ENCODE results near the gene KRTAP19-7.

KRTAP19-7 gene, protein sequence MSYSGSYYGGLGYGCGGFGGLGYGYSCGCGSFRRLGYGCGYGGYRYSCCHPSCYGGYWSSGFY

DNA sequence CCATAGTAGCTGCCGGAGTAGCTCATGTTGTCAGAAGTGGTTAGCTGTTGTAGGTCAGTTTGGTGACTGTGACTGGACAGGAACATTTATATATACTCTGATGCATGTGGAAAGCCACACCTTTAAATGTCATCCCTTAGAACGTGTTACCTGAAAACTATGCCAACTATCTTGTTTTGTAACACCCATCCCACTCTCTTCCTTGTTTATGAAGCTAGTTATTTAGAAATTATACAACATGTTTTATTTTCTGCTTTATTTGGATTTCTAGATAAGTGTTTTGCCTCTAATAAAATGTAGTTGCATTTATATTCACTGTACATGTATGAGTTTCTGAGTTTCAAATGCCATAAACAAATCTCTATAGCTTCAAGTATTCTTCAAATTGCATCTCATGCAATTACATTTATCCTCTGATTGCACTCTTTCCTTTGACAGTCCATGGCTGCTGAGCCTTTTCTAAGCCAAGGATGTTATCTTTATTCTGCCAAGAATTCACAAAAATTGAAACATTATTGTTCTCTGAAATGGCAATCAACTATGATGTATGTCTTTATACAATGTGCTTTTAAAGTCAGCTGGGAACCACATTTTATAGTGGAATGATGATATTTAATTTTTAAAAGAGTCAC, at the start of gene KRTAP19-7:
TSS of gene KRTAP19-7 (minus strand) at position 51 of the 632 bp plus-strand sequence. CDS start at position 26, 25 bp downstream.
- no peak for DNase-seq (ENCODE audit: low read depth, low spot score)

DNA sequence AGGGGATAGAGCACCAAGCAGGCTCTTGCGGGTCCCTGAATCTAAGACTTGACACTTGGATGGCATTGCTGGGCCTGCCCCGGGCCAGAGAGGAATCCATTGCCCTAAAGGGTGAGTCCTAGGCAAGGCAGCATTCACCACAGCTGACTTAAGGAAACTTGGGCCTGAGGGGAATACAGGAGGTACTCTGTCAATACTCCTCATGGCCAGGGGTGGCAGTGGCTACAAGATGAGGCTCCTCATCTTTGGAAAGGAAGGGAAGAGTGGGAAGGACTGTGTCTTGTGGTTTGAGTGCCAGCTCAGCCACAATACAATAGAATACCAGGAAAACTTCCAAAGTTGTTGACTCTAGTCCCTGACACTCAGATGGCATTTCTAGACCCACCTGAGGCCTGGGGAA, 44.9 kb upstream of the KRTAP19-7 start:
- DNase-seq (ENCODE audit: low read depth, low spot score) = no peak

DNA sequence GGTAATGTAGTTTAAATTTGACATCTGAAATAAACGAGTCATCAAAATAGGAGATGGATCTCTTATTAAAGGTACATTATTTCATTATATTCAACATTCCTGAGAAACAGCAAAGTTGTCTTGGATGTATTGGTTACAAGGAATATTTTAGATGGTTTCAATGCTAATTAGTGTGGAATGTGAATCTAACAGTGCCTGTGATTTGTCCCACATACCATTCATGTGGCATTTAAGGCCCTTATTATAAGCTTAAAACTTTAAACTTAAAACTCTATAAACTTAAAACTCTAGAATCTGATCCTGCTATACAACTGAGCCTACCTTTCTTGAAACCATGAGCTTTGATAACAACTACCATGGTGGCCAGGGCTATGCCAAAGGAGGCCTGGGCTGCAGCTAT, 39.7 kb upstream of the KRTAP19-7 start, which contains the start of gene KRTAP22-1:
TSS of gene KRTAP22-1 (plus strand) at position 301 of the 400 bp plus-strand sequence.
- DNase-seq (ENCODE audit: low read depth, low spot score) = no peak

DNA sequence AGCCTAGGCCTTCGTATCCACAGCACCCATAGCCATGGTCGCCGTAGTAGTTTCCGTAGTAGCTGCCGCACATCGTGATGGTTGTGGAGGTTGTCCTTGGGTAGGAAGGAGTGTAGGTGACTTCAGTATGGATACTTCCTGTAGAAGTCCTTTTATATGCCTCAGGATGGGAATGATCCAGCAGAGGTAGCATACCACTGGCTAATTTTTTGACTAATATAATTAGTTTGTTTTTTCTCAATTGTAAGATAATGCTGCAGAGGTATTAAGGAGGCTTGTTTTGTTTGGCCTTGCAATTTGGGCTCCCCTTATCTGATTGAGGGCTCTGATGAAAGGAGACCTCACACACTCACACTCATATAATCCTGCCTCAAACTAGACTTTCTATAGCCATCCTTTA, 37.7 kb upstream of the KRTAP19-7 start, which contains the start of gene KRTAP6-2:
TSS of gene KRTAP6-2 (minus strand) at position 101 of the 400 bp plus-strand sequence. CDS start at position 73, 28 bp downstream.
- DNase-seq (ENCODE audit: low read depth, low spot score) = no peak

DNA sequence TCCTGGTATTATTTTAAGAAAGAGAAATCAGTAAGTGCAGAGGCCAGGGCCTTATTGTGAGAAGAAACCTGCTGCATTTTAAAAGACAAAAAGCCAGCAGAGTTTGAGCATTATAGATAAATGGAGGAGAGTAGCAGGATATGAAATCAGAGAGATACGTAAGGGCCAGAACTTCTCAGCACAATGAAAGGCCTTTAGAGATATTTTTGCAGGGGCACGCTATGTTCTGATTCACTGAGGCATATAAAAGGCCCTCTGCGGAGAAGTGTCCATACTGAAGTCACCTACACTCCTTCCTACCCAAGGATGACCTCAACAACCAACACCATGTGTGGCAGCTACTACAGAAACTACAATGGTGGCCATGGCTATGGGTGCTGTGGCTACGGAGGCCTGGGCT, 31.0 kb upstream of the KRTAP19-7 start, which contains the start of gene KRTAP6-3:
TSS of gene KRTAP6-3 (plus strand) at position 301 of the 400 bp plus-strand sequence. CDS start at position 307, 6 bp downstream.
- no peak for DNase-seq (ENCODE audit: low read depth, low spot score)

DNA sequence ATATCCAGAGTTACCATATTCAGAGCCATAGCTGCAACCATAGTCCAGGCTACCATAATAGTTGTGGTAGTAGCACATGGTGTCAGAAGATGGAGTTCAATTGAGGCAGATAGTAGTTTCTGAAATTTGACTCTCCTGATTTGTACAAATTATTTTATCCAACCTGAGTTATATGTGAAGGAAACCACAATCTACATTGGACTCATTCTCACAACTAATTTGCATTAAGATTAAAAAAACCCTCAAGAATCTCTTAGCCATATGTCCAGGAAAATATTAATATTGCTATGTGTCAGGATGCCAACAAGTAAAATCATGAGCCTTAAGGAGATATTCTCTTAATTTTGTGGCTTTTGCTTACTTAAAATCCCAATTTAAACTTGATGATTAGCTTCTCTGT, 29.2 kb upstream of the KRTAP19-7 start, which contains the start of gene KRTAP22-2:
TSS of gene KRTAP22-2 (minus strand) at position 101 of the 400 bp plus-strand sequence.
- DNase-seq (ENCODE audit: low read depth, low spot score) = no peak

DNA sequence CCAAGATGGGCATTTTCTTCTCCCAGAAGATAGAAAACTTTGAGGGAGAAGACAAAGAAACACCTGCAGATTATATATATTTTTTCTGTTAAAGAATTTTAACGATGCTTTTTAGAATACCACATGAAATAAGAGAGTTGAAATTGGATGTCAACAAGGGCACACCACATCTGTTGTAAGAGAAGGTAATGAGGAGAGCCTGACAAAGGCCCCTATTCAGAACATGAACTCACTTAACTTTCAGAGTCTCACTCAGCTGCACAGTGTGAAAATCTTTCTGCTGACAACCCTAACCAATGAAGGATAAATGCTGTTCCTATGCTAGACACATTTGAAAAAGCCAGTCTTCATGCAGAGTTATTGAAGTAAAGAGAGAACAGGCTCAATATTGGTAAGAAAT, 21.8 kb upstream of the KRTAP19-7 start:
- no peak for DNase-seq (ENCODE audit: low read depth, low spot score)

DNA sequence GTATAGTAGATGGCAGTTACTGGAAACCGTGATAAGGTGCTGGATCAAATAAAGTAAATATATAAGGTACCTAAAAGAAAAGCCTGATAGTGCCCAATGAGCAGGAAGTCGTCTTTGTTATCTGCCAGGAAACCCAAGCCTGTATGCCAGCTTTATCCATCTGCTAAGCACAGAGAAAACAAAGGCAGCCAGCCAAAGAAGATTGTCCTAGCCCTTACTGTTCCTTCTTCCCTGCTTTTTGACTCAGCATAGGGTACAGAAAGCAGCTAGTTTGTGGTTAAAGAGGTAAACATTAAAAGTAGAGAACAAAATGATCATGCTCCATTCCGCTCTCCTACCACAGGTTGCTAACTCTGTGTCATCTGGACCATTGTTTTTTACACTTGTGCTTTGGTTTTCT, 19.0 kb upstream of the KRTAP19-7 start:
- DNase-seq (ENCODE audit: low read depth, low spot score) = no peak

DNA sequence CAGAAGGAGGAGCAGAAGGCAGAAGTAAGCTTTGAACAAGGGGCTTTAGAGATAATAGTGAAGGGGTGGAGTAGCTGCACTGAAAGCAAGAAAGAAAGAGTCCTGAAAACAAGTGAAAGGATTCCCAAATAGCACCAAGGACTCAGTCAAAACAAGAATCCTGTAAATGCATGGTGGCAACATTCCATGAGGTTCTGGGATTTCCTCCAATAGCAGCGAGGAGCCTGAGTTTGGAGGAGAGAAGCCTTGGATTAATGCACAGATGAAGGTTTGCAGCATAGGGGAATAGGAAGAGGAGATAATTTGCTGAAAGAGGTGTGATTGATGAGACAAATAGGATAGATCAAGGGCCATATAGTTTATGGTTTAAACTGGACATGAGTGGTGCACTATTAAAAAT, 18.2 kb upstream of the KRTAP19-7 start:
- DNase-seq (ENCODE audit: low read depth, low spot score) = no peak

DNA sequence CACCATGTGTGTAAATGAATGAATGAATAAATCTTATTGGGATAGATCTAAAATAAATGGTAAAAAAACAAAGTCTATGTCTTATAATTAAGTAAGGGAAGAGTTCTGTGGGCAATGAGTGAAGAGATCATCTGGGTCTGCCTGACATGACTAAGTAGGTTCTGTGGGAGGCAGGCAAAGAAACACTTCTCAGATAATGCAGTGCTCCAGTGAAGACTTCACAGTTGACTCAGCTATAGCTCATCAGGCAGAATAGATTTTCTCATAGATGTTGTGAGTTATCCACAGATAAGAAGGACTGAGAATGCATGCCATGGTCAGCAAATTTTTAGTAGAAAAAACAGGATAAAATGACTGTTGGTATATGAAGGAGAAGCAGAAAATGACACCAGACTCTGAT, 16.7 kb upstream of the KRTAP19-7 start:
- DNase-seq (ENCODE audit: low read depth, low spot score) = no peak

DNA sequence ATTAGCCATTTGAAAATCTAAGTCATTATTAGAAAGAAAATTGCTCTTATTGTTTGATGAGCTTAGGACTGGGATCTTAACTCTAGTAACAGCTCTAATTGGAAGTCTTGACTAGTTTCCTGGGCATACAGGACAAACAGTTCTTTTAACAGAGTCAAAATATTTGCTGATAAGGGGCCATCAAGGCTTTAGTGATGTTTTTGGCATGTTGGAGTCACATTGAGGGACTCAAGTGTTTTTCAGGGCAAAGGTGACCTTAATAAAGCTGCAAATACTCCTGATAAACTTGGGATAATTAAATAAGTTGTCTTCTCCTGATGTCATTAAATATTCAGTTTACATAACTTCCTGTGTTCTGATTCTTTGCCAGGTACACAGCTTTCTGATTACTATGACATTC, 6.5 kb upstream of the KRTAP19-7 start:
- DNase-seq (ENCODE audit: low read depth, low spot score) = no peak

DNA sequence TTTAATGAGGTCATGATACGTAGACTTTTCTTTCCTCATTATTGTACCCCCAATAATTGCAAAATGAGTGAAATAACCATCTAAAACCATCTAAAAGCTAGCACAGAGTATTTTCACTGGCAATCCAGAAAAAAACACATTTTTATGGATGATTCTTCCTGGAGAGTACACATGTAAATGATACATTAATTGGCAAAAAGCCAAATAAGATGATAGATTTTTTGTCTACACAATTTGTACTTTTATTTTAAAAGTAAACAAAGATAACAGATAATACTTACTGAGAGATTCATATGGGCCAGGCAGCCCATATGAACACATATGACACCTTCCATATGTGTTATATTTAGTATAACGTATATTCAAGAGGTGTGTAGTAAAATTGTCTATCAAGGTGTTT, 2.5 kb upstream of the KRTAP19-7 start:
- no peak for DNase-seq (ENCODE audit: low read depth, low spot score)

DNA sequence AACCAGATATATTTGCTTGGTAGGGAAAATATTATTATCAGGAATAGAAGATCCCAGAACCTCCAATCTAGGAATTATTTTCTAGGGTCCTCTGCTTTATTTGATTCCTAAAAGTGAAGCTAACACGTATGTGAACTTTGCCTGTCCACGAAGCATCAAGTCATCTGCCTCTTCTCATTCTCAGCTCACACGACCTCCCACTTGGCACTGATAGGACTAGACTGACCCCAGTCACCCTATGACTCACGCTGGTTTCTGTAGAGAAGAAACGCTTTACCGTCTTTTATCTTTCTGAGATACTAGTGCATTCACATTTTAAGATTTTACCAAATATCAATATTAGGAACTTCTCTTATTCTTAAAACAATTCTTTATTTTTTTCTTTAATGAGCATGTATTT, 2.0 kb upstream of the KRTAP19-7 start:
- DNase-seq (ENCODE audit: low read depth, low spot score) = no peak

DNA sequence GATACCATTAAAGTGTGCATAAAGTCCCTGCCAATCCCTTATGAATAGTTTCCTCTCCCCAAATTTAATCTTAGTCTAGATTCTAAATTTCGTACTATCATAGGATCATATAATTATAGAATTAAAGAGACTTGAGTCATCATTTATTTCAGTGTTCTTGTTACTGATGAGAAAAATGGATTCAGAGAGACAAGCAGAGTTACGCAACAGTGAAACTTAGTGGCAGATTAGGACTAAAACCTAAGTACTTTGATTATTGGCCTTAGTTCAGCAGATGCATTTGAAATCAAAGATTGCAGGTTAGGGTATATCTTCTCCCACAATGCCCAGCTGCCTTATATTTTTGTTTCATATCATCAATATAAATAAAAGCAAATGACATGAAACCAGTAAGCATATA, 843 bp upstream of the KRTAP19-7 start:
- no peak for DNase-seq (ENCODE audit: low read depth, low spot score)

DNA sequence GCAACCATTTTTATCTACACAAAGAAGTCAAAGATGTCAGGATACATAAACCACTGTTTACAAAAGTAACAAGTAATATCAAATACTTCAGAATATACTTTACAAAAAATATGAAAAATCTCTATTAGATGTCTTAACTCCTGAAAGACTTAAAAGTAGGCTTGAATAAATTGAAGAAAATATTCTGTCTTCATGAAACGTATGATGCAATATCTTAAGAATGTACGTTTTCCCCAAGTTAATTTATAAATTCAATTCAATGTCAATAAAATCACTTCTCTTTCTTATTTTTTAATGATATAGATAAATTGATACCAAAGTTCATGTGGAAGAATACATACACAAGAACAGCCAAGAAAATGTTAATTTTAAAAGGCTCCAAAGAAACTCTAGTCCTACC, 6.0 kb downstream of the KRTAP19-7 start:
- DNase-seq (ENCODE audit: low read depth, low spot score) = no peak

DNA sequence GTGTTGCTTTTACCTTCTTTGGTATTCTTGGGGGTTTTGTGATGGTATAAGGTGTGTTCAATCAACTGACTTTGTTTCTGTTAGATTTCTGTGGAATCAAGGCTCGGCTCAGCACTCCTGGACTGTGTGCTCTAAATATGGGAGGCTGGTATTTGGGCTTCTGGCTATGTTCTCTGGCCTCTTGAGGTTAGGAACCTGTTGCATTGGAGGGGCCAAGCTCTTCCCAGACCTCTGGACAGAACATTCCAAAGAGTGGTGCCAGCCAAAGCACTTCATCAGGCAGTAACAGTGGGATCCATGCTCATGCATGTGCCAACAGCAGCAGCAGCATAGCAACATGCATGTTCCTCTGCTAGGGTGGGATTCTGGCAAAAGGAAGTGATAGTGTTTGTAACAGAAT, 8.3 kb downstream of the KRTAP19-7 start:
- DNase-seq (ENCODE audit: low read depth, low spot score) = no peak

DNA sequence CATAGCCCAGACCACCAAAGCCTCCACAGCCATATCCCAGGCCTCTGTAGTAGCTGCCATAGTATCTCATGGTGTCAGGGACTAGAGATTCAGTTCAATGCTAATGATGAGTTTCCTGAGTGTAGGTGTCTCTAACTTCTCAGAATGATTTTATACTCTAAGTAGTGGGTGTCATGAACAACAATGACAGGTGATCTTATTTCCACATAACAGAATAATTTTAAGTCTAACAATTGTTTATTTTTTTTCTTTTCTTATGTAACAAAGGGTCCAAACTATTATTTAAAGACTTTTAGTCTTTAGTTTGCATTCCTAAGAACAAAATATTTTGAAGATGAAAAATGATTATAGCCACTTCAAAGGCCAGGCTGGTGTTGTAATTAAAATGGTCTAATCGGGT, 19.4 kb downstream of the KRTAP19-7 start, which contains the start of gene KRTAP19-6:
TSS of gene KRTAP19-6 (minus strand) at position 101 of the 400 bp plus-strand sequence. CDS start at position 70, 31 bp downstream.
- no peak for DNase-seq (ENCODE audit: low read depth, low spot score)

DNA sequence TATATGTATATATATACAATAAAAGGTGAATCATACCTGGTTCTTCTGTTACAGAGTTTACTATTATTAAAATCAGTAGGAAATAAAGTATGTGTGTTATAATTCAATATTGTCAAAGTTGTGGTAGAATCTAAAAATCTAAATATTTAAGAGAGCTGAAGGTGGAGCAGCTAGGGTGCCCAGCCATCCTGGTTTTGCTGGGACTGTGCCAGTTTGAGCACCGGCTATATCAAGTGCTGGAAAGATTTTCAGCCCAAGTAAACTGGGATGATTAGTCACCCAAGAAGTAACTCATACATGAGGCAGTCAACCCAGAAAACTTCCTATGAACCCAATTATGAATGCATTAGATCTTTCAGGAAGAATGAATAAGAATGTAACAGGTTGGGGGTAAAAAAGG, 42.2 kb downstream of the KRTAP19-7 start:
- DNase-seq (ENCODE audit: low read depth, low spot score) = no peak

DNA sequence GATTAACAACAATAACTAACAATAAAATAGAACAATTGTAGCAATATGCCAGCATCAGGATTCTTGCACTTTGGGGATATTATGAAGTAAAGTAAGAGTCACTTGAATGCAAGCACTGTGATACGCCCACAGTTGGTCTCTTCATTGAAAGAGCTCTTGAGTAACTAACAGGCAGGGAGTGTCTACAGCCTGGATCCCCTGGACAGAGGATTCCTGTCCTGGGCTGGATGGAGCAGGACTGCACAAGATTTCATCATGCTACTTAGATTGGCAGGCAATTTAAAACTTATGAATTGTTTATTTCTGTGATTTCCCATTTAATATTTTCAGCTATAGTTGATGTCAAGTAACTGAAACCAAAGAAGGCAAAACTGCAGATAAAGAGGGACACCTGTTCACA, 45.4 kb downstream of the KRTAP19-7 start:
- DNase-seq (ENCODE audit: low read depth, low spot score) = no peak
